PC-9 (cell line): ENCODE measurements around the gene CEP20.

ENCODE experiments used
- EZH2 ChIP-seq: fragments of 200-600 bp; sonication (generic); IDR thresholded peaks from 2 replicates; pipeline ENCODE4 v1.8.0; 2017; ENCODE audit warnings: antibody characterized with exemption, low read depth
- TF ChIP-seq, protein P1 (sequence below): fragments of 200-600 bp; sonication (generic); conservative IDR thresholded peaks from 2 replicates; pipeline ENCODE4 v1.6.1; 2017; ENCODE audit warnings: mixed run types, antibody characterized with exemption, mild to moderate bottlenecking, moderate library complexity

DNA sequence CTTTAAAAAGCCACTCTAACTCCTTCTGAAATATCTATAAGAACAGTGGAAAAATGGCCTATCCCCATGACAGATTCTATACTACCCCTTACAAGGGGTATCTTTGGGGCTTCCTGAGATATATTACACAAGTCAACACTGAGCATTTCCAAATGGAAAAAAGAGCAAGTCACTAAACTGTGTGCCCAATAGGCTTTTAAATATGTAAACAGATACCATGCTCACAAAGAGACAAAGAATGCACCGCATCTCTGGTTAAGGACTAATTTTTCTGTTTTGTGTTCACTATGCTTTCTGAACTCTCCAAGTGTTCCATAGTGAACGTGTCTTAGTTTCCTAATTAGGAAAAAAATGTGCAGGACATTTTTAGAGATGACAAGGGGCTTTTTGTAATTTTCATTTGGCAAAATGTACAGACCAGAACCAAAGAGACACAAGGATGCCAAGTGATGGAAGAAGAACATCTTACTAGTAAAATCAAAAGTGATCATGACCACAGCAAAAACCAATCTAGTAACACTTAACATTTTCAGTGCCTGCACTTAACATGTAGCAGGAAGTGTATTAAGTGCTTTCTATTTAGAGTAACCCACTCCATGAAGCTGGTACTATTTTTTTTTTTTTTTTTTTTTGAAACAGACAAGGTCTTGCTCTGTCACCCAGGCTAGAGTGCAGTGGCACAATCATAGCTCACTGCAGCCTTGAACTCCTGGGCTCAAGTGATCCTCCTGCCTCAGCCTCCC is 53.1 kb downstream of the CEP20 start:
- TF ChIP-seq, protein P1, sequence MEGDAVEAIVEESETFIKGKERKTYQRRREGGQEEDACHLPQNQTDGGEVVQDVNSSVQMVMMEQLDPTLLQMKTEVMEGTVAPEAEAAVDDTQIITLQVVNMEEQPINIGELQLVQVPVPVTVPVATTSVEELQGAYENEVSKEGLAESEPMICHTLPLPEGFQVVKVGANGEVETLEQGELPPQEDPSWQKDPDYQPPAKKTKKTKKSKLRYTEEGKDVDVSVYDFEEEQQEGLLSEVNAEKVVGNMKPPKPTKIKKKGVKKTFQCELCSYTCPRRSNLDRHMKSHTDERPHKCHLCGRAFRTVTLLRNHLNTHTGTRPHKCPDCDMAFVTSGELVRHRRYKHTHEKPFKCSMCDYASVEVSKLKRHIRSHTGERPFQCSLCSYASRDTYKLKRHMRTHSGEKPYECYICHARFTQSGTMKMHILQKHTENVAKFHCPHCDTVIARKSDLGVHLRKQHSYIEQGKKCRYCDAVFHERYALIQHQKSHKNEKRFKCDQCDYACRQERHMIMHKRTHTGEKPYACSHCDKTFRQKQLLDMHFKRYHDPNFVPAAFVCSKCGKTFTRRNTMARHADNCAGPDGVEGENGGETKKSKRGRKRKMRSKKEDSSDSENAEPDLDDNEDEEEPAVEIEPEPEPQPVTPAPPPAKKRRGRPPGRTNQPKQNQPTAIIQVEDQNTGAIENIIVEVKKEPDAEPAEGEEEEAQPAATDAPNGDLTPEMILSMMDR = no peak
- TF ChIP-seq EZH2 = no peak
